ENCODE results near the gene THAP4. TPM values are rescaled to one million over a fixed set of nuclear protein-coding genes. Genes with fewer than 3 reads are reported as not detected.

Gene THAP4
- total RNA-seq, 1 experiment from 2014 or later: 71.2 TPM

GRCh38 chr2:241659150-241659739 is 22.3 kb upstream of the THAP4 start:
- no peaks in the 10 kb centered on the region for H4K20me1 ChIP-seq (ENCODE audit: insufficient read depth)
- H3K79me2 ChIP-seq (ENCODE audit: insufficient read depth, low read length): no peaks in the 10 kb centered on the region; the same call in 1 of the 2 replicates
- BruUV-seq (replicated peaks): no TSS peak
- H3K9ac ChIP-seq (ENCODE audit: low read length): no peak overlapping the region
- no peaks in the 10 kb centered on the region for H3K27me3 ChIP-seq (ENCODE audit: insufficient read depth, low read length)
- H3K36me3 ChIP-seq (ENCODE audit: control insufficient read depth in 1 of 2, insufficient read depth in 2 of 2, low read length in 2 of 2): peaks cover 23 to 29% of the 10 kb centered on the region in 2 experiments; a peak in 3 of 4 replicates
- H3K4me2 ChIP-seq (ENCODE audit: low read length): no peak overlapping the region
- TF ChIP-seq EZH2phosphoT487 (IDR thresholded peaks at IDR 0.05; ENCODE audit: borderline replicate concordance): no peak
- no peak for TF ChIP-seq MAX (IDR thresholded peaks at IDR 0.05)
- no peak for TF ChIP-seq JUND (IDR thresholded peaks at IDR 0.05)
- no peak for TF ChIP-seq POLR2A (IDR thresholded peaks at IDR 0.05; ENCODE audit: borderline replicate concordance, extremely low read depth, insufficient read depth, insufficient read length)
- no peak for TF ChIP-seq ZNF274 (IDR thresholded peaks at IDR 0.05; ENCODE audit: low read depth, low read length)
- no peak for TF ChIP-seq REST (IDR thresholded peaks at IDR 0.05; ENCODE audit: low read depth)
- TF ChIP-seq YY1 (IDR thresholded peaks at IDR 0.05; ENCODE audit: extremely low read depth, insufficient replicate concordance, low read depth, low read length): no peak
- no peak for TF ChIP-seq ZFX (IDR thresholded peaks at IDR 0.05)
- no peak for TF ChIP-seq SRF (IDR thresholded peaks at IDR 0.05; ENCODE audit: low read depth)
- TF ChIP-seq CEBPB (IDR thresholded peaks at IDR 0.05; ENCODE audit: low read depth): no peak
- TF ChIP-seq SIN3A (IDR thresholded peaks at IDR 0.05; ENCODE audit: low read depth): no peak
- peak; percentile 38 to 62 (median 54); a peak in 4 of 6 replicates for TF ChIP-seq CTCF (IDR thresholded peaks at IDR 0.05 in 2 of 3, conservative IDR thresholded peaks at IDR 0.05 in 1 of 3; ENCODE audit: borderline replicate concordance in 1 of 3, insufficient read depth in 1 of 3, low read depth in 2 of 3, low read length in 2 of 3)
- TF ChIP-seq EZH2 (IDR thresholded peaks at IDR 0.05): no peak
- TF ChIP-seq SP1 (IDR thresholded peaks at IDR 0.05; ENCODE audit: low read depth): no peak
- TF ChIP-seq RAD21 (IDR thresholded peaks at IDR 0.05; ENCODE audit: low read depth): peak; percentile 69
- POLR2A ChIA-PET: no interaction called here
- intact Hi-C loops (cut with micrococcal nuclease): loop anchor here (1.0 kb wide), 1 partner anchor 110 kb away; no protein-coding TSS in a partner anchor
- no peak overlapping the region for H3K4me3 ChIP-seq (replicated peaks in 1 of 2; ENCODE audit: low read depth in 1 of 2, low read length in 2 of 2)
- H3K27ac ChIP-seq (ENCODE audit: low read depth, low read length): no peak overlapping the region
- DNase-seq (ENCODE audit: low read depth, low spot score) (no peak), ATAC-seq (peak; percentile 76)
- no peak overlapping the region for H2AFZ ChIP-seq (ENCODE audit: low read depth, low read length, poor library complexity, severe bottlenecking)
- CTCF ChIA-PET: no interaction called here
- no peaks in the 10 kb centered on the region for H3K9me3 ChIP-seq (ENCODE audit: control insufficient read depth in 1 of 2, insufficient read depth in 1 of 2, low read depth in 1 of 2, low read length in 2 of 2)
- H3K9me2 ChIP-seq (ENCODE audit: insufficient read depth): no peaks in the 10 kb centered on the region
- RAD21 ChIA-PET (ENCODE audit: low non-redundant PET in 1 of 2, low total read pairs in 2 of 2, uncharacterized antibody in 2 of 2, unreplicated experiment in 2 of 2): interaction anchor here in 1 of 2 experiments (0.6 kb wide), 1 partner anchor 109 kb away, joined by 4 read pairs; no protein-coding TSS in a partner anchor
- H3K4me1 ChIP-seq (ENCODE audit: control insufficient read depth in 1 of 2, insufficient read depth in 2 of 2, low read length in 2 of 2): no peaks in the 10 kb centered on the region

Measured in HCT116 (cell line).